ENCODE data around the gene NINJ2.

The NINJ2 gene

GRCh38 chr12:556498-556897 is 106.7 kb downstream of the NINJ2 start:
- no peaks in the 10 kb centered on the region for H3K27me3 ChIP-seq (ENCODE audit: control insufficient read depth, insufficient read depth, low read length)
- H3K27ac ChIP-seq, result no peak overlapping the region
- no peaks in the 10 kb centered on the region for H3K79me2 ChIP-seq
- H3K36me3 ChIP-seq (ENCODE audit: control insufficient read depth, insufficient read depth, low read length), result no peaks in the 10 kb centered on the region
- no peak overlapping the region for H3K4me3 ChIP-seq (ENCODE audit: low read depth, low read length)
- no peaks in the 10 kb centered on the region for H3K9me3 ChIP-seq (ENCODE audit: control insufficient read depth, low read length)
- H3K4me1 ChIP-seq, result no peaks in the 10 kb centered on the region
- no peak overlapping the region for H3K9ac ChIP-seq
- no peak for TF ChIP-seq CTCF (IDR thresholded peaks at IDR 0.05)
- H2AFZ ChIP-seq, result no peak overlapping the region
- no peak overlapping the region for H3K4me2 ChIP-seq (ENCODE audit: low read length)

- no peaks in the 10 kb centered on the region for H3K4me1 ChIP-seq
- H2AFZ ChIP-seq, result no peak overlapping the region
- no peaks in the 10 kb centered on the region for H3K27me3 ChIP-seq (ENCODE audit: control insufficient read depth, insufficient read depth, low read length)
- no peak overlapping the region for H3K4me2 ChIP-seq (ENCODE audit: low read length)
- no peaks in the 10 kb centered on the region for H3K79me2 ChIP-seq
- no peak overlapping the region for H3K27ac ChIP-seq
- no peaks in the 10 kb centered on the region for H3K9me3 ChIP-seq (ENCODE audit: control insufficient read depth, low read length)
- H3K4me3 ChIP-seq (ENCODE audit: low read depth, low read length), result no peak overlapping the region
- no peak for TF ChIP-seq CTCF (IDR thresholded peaks at IDR 0.05)
- H3K36me3 ChIP-seq (ENCODE audit: control insufficient read depth, insufficient read depth, low read length), result no peaks in the 10 kb centered on the region
- no peak overlapping the region for H3K9ac ChIP-seq
Measured at GRCh38 chr12:554001-554285, 109.3 kb downstream of the NINJ2 start.

- no peaks in the 10 kb centered on the region for H3K4me1 ChIP-seq
- H3K4me2 ChIP-seq (ENCODE audit: low read length), result no peak overlapping the region
- no peak overlapping the region for H3K27ac ChIP-seq
- H3K27me3 ChIP-seq (ENCODE audit: control insufficient read depth, insufficient read depth, low read length), result no peaks in the 10 kb centered on the region
- no peaks in the 10 kb centered on the region for H3K79me2 ChIP-seq
- no peak for TF ChIP-seq CTCF (IDR thresholded peaks at IDR 0.05)
- H3K9me3 ChIP-seq (ENCODE audit: control insufficient read depth, low read length), result no peaks in the 10 kb centered on the region
- no peaks in the 10 kb centered on the region for H3K36me3 ChIP-seq (ENCODE audit: control insufficient read depth, insufficient read depth, low read length)
- H2AFZ ChIP-seq, result no peak overlapping the region
- no peak overlapping the region for H3K9ac ChIP-seq
- no peak overlapping the region for H3K4me3 ChIP-seq (ENCODE audit: low read depth, low read length)
Measured at GRCh38 chr12:553216-554000, 109.8 kb downstream of the NINJ2 start.

- Histone ChIP-seq H3K4me3 (ENCODE audit: low read depth, low read length) (no peak overlapping the region), H3K4me2 (ENCODE audit: low read length) (no peak overlapping the region), H3K27me3 (ENCODE audit: control insufficient read depth, insufficient read depth, low read length) (no peaks in the 10 kb centered on the region), H3K9me3 (ENCODE audit: control insufficient read depth, low read length) (no peaks in the 10 kb centered on the region), H3K27ac (no peak overlapping the region), H3K4me1 (no peaks in the 10 kb centered on the region), H3K79me2 (no peaks in the 10 kb centered on the region), H3K9ac (no peak overlapping the region), H2AFZ (no peak overlapping the region), H3K36me3 (ENCODE audit: control insufficient read depth, insufficient read depth, low read length) (no peaks in the 10 kb centered on the region)
- TF ChIP-seq CTCF (IDR thresholded peaks at IDR 0.05), result no peak
Measured at GRCh38 chr12:552466-552865, 110.8 kb downstream of the NINJ2 start.
